IPS-18c (cell line): ENCODE data around the gene BCL6B.
"Not testable (repeated sequence)": the region's sequence is repeated elsewhere in the genome, so short reads cannot be mapped to it uniquely, and the experiment has no call there.

Experiments used
- H3K4me3 ChIP-seq: 2 replicates; pipeline ENCODE4 v1.7.0; 2013; ENCODE audit warnings: low read depth, mild to moderate bottlenecking, low read length, moderate library complexity; ENCODE audit not compliant: insufficient read depth
- H3K9me3 ChIP-seq: one replicate; pipeline ENCODE4 v1.6.1; 2013; ENCODE audit warnings: mild to moderate bottlenecking, low read length, moderate library complexity; ENCODE audit not compliant: control insufficient read depth, insufficient read depth

Gene BCL6B, protein sequence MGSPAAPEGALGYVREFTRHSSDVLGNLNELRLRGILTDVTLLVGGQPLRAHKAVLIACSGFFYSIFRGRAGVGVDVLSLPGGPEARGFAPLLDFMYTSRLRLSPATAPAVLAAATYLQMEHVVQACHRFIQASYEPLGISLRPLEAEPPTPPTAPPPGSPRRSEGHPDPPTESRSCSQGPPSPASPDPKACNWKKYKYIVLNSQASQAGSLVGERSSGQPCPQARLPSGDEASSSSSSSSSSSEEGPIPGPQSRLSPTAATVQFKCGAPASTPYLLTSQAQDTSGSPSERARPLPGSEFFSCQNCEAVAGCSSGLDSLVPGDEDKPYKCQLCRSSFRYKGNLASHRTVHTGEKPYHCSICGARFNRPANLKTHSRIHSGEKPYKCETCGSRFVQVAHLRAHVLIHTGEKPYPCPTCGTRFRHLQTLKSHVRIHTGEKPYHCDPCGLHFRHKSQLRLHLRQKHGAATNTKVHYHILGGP

DNA sequence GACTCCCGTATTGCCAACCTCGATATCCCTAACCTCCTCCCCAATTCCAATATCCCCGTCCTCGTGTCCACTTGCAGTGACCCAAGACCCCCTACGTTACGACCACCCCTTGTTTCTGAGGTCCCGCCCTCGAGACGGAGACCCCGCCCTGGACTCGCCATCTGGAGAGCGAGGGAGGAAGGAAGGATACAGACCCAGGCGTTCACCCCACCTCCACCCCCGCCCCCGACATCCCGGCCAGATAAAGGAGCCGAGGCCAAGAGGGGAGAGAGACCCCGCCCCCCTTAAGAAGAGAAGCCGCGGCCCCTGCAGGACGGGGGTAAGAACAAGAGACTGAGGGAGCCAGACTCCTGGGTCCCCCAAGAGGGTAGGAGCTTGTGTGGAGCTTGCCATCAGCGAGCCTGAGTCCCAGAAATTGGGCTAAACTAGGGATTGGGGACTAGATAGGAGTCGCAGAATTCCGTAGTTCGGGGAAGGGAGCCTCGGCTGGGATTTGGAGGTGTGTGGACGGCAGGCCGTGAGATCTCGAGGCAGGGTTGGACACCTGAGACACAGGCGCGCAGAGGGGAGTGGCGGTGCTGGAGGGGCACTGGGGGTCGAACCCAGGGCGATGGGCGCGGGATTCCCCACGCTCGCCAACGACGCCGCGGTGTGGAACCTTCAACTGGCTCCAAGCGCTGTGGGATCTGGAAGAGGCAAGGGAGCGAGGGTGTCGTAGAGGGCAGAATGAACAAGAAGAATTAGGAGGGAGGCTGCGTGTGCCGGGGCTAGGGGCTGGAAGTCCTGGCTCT is at the start of gene BCL6B:
Gene BCL6B (plus strand): TSS at position 270 of the 791 bp plus-strand sequence. CDS start 622 bp downstream, outside the sequence.
- H3K9me3 ChIP-seq, result no peaks in the 10 kb centered on the region

DNA sequence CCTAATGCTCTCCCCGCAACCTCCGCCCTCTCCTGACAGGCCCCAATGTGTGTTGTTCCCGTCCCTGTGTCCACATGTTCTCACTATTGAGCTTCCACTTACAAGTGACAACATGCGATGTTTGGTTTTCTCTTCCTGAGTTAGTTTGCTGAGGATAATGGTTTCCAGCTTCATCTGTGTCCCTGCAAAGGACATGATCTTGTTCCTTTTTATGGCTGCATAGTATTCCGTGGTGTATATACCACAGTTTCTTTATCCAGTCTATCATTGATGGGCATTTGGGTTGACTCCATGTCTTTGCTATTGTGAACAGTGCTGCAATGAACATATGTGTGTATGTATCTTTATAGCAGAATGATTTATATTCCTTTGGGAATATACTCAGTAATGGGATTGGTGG is 43.4 kb upstream of the BCL6B start:
- H3K4me3 ChIP-seq, H3K9me3 ChIP-seq: not testable (repeated sequence)

More for the DNA sequence above, at the start of gene BCL6B:
- peak within 1 kb of the TSS; percentile 52 for H3K4me3 ChIP-seq

DNA sequence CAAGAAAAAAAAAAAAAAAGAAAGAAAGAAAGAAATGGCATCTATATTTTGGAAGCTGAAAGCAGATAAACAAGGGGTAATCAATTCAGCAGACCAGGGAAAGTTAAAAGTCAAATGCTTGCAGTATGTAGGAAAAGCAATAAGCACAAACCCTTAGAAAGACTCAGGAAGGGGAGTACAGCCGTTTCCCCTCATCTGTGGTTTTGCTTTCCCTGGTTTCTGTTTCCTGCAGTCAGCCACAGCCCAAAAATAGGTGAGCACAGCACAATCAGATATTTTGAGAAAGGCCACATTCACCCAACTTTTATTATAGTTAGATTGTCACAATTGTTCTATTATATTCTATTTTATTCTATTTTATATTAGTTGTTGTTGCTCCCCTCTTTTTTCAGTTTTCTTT is 41.4 kb upstream of the BCL6B start:
- peaks cover 2% of the 10 kb centered on the region for H3K9me3 ChIP-seq
- H3K4me3 ChIP-seq, result no peak overlapping the region

DNA sequence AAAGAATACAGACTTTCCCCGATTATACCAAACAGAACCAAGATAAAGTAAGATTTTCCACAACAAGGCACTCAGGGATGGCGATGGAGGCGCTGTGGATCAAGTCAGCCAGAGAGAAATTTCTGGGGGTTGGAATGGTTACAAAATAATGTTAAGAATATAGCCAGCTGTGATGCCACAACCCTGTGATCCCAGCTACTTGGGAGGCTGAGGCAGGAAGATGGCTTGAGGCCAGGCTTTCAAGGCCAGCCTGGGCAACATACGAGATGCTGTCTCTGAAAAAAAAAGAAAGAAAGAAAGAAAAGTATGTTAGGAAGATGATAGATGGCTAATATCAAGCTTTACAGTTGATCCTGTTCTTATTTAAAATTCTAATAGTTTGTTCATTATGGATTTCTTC is 37.6 kb upstream of the BCL6B start:
- Histone ChIP-seq H3K4me3 (no peak overlapping the region), H3K9me3 (no peaks in the 10 kb centered on the region)

DNA sequence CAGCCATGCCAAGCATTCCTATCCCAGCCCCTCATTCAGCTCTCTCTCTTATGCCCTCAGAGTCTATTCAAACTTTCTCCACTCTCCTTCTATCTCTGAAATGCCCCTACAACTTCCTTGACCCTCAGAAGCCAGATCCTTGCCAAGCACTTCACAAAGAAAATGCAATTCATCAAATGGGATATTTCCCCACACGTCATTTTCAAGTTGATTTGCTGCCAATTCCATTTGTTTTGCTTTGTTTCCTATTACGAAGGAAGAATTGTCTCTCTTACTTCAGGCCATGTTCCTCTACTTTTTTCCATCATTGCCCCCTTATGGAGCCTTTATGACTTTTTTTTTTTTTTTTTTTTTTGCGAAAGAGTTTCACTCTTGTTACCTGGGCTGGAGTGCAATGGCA is 36.2 kb upstream of the BCL6B start:
- no peaks in the 10 kb centered on the region for H3K9me3 ChIP-seq

DNA sequence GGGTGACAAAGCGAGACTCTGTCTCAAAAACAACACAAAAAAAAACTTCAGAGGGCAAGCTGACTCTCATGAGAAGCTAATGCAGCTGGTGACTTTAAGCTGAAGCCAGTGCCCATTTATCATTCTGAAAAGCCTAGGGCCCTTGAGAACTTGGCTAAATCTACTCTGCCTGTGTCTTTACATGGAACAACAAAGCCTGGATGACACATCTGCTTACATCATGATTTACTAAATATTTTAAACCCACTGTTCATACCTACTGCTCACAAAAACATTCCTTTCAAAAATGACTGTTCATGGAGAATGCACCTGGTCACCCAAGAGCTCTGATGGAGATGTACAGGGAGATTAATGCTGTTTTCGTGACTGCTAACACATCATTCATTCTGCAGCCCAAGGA is 33.1 kb upstream of the BCL6B start:
- H3K9me3 ChIP-seq, result no peaks in the 10 kb centered on the region
- H3K4me3 ChIP-seq, result no peak overlapping the region

More for the DNA sequence above, 36.2 kb upstream of the BCL6B start:
- no peak overlapping the region for H3K4me3 ChIP-seq

DNA sequence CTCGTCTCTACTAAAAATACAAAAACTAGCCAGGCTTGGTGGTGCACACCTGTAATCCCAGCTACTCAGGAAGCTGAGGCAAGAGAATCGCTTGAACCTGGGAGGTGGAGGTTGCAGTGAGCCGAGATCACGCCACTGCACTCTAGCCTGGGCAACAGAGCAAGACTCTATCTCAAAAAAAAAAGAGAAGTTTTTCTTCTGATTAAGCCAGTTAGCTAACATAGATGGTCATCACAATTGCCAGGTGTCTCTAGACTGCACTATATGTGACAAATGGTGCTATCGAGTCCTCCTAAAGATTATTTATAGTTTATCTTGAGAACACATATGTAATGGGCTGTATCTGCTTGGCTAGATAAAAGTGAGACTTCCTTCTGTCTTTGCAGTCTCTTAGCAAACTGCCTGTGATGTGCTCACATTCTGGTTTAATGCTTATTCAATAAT is 29.2 kb upstream of the BCL6B start:
- H3K4me3 ChIP-seq, H3K9me3 ChIP-seq: not testable (repeated sequence)

DNA sequence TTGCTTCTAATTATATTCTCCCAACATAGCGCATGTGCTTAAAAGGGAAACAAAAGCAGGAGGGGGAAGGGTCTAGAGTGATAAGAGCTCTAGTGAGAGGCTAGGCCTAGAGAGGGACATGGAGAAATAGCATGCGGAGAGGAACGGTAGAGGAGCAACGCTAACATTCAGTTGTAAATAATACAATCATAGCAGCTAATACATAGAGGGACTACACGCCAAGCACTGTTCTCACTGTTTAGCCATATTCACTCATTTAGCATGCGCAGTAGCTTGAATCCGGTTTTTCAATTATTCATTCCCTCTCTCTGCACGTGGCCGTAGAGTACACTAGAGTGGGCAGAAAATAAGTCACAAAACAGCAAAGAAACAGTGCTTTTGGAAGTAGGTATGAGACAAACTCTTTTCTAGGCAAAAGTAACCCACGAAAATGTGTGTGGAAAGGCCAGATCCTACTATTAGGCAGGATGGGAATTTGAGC is 28.7 kb upstream of the BCL6B start:
- Histone ChIP-seq H3K4me3 (no peak overlapping the region), H3K9me3 (no peaks in the 10 kb centered on the region)

DNA sequence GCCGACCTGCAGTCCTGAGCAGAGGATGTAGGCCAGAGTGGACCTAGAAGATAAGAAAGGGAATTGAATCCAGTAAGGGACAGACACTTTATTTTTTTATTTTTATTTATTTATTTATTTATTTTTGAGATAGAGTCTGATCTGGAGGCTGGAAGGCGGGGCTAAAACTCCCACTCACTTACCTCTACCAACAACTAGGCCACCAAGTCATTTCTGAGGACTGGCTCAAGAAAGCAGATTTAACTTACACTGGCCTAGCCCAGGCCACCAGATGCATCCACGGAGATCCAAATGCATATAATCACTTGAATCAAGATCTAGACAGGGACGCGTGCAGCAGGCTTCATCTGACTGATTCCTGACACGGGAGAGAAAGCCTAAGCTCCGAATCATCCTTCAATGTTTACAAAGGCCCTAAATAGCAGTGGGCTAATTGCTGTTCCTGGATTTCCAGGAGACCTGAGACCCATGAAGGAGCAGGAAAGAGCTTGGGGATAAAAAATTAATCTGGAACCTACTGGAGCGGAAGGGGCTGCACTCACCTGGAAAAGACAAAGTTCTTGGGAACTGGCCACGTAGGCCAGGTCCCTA is 28.1 kb upstream of the BCL6B start:
- H3K4me3 ChIP-seq, result peak overlapping the region; percentile 63; the same call in 1 of the 2 replicates
- no peaks in the 10 kb centered on the region for H3K9me3 ChIP-seq

DNA sequence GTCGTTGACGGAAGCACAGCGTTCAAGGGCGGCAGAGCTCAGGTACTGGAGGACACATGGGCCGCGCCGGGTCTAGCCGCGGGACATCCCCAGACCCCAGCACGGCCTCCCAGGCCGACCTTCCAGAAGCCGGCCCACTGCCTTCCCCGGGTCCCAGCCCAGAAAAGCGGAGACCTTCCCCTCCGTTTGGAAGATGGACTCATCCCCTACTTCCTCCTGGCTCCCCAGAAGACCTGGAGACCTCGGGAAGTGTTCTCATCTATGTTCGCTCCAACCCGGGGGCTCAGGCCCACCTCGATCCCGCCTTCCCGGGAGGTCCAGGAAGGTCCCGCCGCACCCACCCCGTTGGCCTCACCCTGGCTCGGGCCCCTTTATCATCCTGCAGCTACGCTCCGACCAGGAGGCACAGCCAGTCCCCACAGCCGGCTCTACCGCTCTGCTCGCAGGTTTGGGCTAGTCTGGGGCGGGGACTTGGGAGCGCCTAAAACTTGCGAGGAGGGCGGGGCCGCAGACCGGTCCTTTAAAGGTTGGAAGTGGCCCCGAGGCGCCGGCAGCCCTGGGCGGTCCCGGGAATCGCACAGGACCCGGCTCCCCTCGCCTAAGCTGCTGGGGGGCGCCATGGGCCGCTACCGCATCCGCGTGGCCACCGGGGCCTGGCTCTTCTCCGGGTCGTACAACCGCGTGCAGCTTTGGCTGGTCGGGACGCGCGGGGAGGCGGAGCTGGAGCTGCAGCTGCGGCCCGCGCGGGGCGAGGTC is 27.2 kb upstream of the BCL6B start, which contains the start of gene ALOX12:
Gene ALOX12 (plus strand): TSS at position 550 of the 756 bp plus-strand sequence. CDS start 69 bp downstream, at position 619.
- peak within 1 kb of the TSS; percentile 63 for H3K4me3 ChIP-seq
- H3K9me3 ChIP-seq, result no peaks in the 10 kb centered on the region

DNA sequence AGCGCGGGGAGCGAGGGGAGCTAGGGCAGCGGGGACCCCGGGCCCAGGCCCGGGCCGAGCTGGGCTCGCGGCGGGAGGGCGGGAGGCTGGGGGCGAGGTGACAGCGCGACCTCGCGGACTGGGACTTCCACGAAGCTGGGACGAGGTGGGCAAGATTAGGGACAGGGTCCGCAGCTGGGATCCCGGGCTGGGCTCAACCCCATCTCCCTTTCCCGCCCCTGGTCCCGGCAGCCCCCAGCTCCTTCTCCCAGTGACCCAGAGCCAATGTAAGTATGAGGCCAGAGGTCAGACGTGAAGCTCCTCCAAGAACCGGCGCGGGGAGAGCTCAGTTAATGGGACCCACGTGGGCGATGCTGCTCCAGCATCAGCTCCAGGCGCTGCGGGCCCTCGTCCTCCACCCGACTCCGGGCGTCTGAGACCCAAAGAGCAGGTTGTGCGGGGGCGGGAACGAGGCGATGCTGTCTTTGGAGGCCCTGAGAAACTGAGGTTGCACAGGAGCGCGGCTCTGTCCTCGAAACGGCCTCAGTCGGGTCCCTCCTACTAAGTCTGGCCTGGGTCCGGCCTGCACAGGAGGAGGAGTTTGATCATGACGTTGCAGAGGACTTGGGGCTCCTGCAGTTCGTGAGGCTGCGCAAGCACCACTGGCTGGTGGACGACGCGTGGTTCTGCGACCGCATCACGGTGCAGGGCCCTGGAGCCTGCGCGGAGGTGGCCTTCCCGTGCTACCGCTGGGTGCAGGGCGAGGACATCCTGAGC is 26.4 kb upstream of the BCL6B start:
- H3K9me3 ChIP-seq, result no peaks in the 10 kb centered on the region
- H3K4me3 ChIP-seq, result peak overlapping the region; percentile 63

DNA sequence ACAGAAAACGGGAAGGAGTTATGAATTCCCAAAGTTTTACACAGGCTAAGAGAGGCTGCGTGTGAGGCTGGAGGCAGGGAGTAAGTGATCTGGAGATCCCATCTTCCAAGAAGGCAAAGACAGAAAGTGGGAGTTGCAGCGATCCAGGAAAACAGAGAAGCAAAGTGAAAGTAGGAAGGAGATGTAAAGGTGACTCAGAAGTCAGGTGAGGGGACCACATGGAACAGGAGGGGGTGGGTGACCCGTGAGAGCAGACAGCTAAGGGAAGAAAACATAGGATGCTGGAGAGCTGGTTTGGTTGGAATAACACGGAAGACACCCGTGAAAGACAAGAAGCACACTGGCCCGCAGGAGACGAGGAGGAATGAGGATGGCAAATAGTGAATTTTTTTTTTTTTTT is 25.7 kb upstream of the BCL6B start:
- Histone ChIP-seq H3K9me3 (peaks cover 1% of the 10 kb centered on the region), H3K4me3 (no peak overlapping the region)

DNA sequence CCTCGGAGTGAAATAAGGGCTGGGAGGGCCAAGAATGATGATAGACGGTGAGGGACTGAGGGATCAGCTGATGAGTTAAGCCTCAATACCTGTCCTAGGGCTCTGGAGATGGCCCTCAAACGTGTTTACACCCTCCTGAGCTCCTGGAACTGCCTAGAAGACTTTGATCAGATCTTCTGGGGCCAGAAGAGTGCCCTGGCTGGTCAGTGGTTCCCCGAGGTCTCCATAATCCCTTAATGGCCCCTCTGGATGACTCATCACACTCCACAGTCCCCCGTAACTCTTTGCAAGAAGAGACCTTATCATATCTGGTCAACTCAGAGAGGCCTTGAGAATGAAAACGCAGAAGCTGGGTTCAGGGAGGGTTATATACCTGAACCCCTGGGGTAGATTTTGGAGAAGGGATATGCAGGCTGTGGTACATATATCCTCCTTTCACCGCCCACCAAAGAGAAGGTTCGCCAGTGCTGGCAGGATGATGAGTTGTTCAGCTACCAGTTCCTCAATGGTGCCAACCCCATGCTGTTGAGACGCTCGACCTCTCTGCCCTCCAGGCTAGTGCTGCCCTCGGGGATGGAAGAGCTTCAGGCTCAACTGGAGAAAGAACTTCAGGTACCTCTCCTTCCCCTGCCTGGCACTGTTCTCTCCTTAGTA is 23.9 kb upstream of the BCL6B start:
- Histone ChIP-seq H3K9me3 (peaks cover 2% of the 10 kb centered on the region), H3K4me3 (no peak overlapping the region)

DNA sequence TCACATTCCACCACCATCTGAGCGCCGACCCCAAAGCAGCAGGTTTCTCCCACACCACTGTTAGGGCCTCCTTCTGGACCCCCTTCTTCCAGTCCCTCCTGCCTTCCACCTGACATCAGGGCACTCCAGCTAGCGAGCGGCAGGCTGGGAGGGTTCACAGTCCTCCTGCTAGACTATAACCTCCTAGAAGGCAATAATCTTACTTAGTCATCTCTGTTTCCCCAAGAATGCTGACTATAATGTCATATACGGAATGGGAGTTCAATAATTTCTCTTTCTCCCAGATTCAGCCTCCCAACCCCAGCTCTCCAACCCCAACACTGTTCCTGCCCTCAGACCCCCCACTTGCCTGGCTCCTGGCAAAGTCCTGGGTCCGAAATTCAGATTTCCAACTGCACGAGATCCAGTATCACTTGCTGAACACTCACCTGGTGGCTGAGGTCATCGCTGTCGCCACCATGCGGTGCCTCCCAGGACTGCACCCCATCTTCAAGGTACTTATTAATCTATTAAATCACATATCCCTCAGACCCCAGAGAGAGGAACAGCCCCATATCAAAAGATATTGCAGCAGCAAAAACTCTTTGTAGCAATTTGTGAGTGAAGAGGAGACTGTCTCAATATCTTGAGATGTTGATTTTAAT is 21.4 kb upstream of the BCL6B start:
- H3K4me3 ChIP-seq, result no peak overlapping the region

DNA sequence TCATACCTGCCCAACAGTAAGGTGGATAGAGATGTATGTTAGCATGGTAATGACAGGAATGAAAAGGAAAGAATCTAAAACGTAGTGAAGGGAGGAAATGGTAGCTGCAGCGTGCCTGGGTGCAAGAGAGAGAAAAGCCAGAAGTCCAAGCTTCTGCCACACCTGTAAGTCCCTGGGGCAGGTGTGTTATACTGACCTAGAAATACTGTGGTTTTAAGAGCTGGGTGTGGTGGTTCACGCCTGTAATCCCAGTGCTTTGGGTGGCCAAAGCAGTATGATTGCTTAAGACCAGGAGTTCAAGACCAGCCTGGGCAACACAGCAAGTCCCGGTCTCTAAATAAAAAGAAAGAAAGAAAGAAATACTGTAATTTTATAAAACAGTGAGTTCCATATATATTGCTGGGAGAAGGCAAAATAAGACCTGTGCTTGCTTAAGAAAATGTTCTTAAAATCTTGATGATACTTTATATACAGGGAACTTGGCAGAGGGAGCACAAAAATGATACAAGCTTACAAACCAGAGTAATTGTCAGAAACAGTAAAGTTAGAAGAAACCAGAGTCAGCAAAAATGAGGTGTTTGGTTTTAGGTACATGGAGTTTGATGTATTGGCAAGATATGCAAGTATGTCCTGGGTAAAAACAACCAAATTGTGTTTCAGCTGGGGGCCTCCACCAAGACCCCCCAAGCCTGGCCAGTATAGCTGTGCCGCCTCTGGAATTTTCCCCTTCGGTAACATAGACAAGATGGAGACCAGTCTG is 20.4 kb upstream of the BCL6B start:
- H3K4me3 ChIP-seq, result no peak overlapping the region

More for the DNA sequence above, 21.4 kb upstream of the BCL6B start:
- H3K9me3 ChIP-seq, result peaks cover 2% of the 10 kb centered on the region

More for the DNA sequence above, 20.4 kb upstream of the BCL6B start:
- peaks cover 2% of the 10 kb centered on the region for H3K9me3 ChIP-seq
